HepG2 (cell line): ENCODE measurements around the gene WDR13. TPM values are rescaled to one million over a fixed set of nuclear protein-coding genes. Genes with fewer than 3 reads are reported as not detected.

ENCODE experiments used
- ARID3A ChIP-seq: IDR thresholded peaks from 2 replicates; pipeline ENCODE4 v1.6.1; 2012; ENCODE audit warnings: low read depth, low read length, improper control_type of control experiment
- BHLHE40 ChIP-seq: IDR thresholded peaks from 2 replicates; pipeline ENCODE4 v1.6.1; 2011; ENCODE audit warnings: low read length, improper control_type of control experiment
- CBX1 ChIP-seq: IDR thresholded peaks from one replicate; pipeline ENCODE4 v1.6.1; 2016; ENCODE audit warnings: antibody characterized with exemption, low read depth
- FOXA1 ChIP-seq, 2 experiments: fragments of 450-650 bp in 1 of 2; sonication (generic) in 1 of 2; formaldehyde crosslinking in 1 of 2; IDR thresholded peaks; 2 replicates each; pipeline versions ENCODE4 v1.4.0 to v1.6.1; 2016 to 2020; ENCODE audit warnings: missing genetic modification reagents in 1 of 2
- MAZ ChIP-seq, 2 experiments: sonication (generic) in 1 of 2; formaldehyde crosslinking in 1 of 2; IDR thresholded peaks; 2 replicates each; pipeline versions ENCODE4 v1.5.0 to v1.6.1; 2012 to 2020; ENCODE audit warnings: low read depth in 2 of 2, mild to moderate bottlenecking in 2 of 2, borderline replicate concordance in 1 of 2, improper control_type of control experiment in 1 of 2, low read length in 1 of 2, missing genetic modification reagents in 1 of 2, moderate library complexity in 1 of 2
- NRL ChIP-seq: sonication (generic); formaldehyde crosslinking; IDR thresholded peaks from 2 replicates; pipeline ENCODE4 v1.5.0; 2020; ENCODE audit warnings: missing genetic modification reagents, mild to moderate bottlenecking, moderate library complexity, borderline replicate concordance
- PPARG ChIP-seq: conservative IDR thresholded peaks from 2 replicates; pipeline ENCODE4 v1.6.1; 2016; ENCODE audit warnings: missing biosample characterization, missing genetic modification reagents
- SMC3 ChIP-seq: IDR thresholded peaks from 2 replicates; pipeline ENCODE4 v1.6.1; 2011; ENCODE audit warnings: low read length, improper control_type of control experiment
- ZBTB25 ChIP-seq: IDR thresholded peaks from 2 replicates; pipeline ENCODE4 v1.6.1; 2018; ENCODE audit warnings: missing genetic modification reagents
- ZBTB46 ChIP-seq: sonication (generic); formaldehyde crosslinking; IDR thresholded peaks from 2 replicates; pipeline ENCODE4 v1.4.0; 2020; ENCODE audit warnings: mild to moderate bottlenecking, missing genetic modification reagents, borderline replicate concordance
- ZNF121 ChIP-seq: sonication (generic); formaldehyde crosslinking; IDR thresholded peaks from 2 replicates; pipeline ENCODE4 v1.5.0; 2020; ENCODE audit warnings: mild to moderate bottlenecking, missing genetic modification reagents
- ZNF235 ChIP-seq: sonication (generic); formaldehyde crosslinking; IDR thresholded peaks from 2 replicates; pipeline ENCODE4 v1.8.1; 2023; ENCODE audit warnings: mild to moderate bottlenecking, missing genetic modification reagents, borderline replicate concordance
- ZNF629 ChIP-seq: sonication (generic); formaldehyde crosslinking; conservative IDR thresholded peaks from 2 replicates; pipeline ENCODE4 v1.5.0; 2020; ENCODE audit warnings: missing genetic modification reagents
- ZNF850 ChIP-seq: sonication (generic); formaldehyde crosslinking; conservative IDR thresholded peaks from 2 replicates; pipeline ENCODE4 v1.9.0; 2021; ENCODE audit warnings: mild to moderate bottlenecking, missing genetic modification reagents
- polyA plus RNA-seq, 8 experiments: library from polyadenylated mRNA; depleted of rRNA in 3 of 8; stranded (reverse) in 7 of 8; unstranded in 1 of 8; fragments of >200 nt; fragmentation: Illumina TruSeq in 4 of 8; extraction: Trizol in 4 of 8; gene quantifications; 2 replicates each; pipeline versions ENCODE4 v1.2.1 to v1.2.3, GENCODE V29; 2011 to 2016; ENCODE audit warnings: low read depth in 4 of 8, missing spikeins in 1 of 8, mixed read lengths in 1 of 8; ENCODE audit not compliant: insufficient read depth in 1 of 8
- total RNA-seq, 5 experiments: library from RNA; depleted of rRNA; stranded (reverse); fragments of >200 nt; fragmentation: Illumina TruSeq; extraction: Trizol; gene quantifications; 2 replicates each; pipeline ENCODE4 v1.2.3, GENCODE V29; 2016; ENCODE audit warnings: low read depth in 1 of 5
- TF ChIP-seq, protein P1 (sequence below): sonication (generic); formaldehyde crosslinking; conservative IDR thresholded peaks from 2 replicates; pipeline ENCODE4 v1.4.0; 2020; ENCODE audit warnings: mild to moderate bottlenecking, missing genetic modification reagents, moderate library complexity
- TF ChIP-seq, protein P2 (sequence below): sonication (generic); formaldehyde crosslinking; IDR thresholded peaks from 2 replicates; pipeline ENCODE4 v1.5.0; 2020; ENCODE audit warnings: missing genetic modification reagents
- TF ChIP-seq, protein P3 (sequence below): sonication (generic); formaldehyde crosslinking; IDR thresholded peaks from 2 replicates; pipeline ENCODE4 v1.8.0; 2022; ENCODE audit warnings: mild to moderate bottlenecking, missing genetic modification reagents

The WDR13 gene
- total and polyA plus RNA-seq, 2 of the 13 experiments (the other 11 are each of a cell fraction or from before 2014, with no cell fraction given): 28.7 to 37.1 TPM

GRCh38 chrX:48631376-48632090 lies 34.2 kb downstream of the WDR13 start (continued):
- TF ChIP-seq, protein P1, sequence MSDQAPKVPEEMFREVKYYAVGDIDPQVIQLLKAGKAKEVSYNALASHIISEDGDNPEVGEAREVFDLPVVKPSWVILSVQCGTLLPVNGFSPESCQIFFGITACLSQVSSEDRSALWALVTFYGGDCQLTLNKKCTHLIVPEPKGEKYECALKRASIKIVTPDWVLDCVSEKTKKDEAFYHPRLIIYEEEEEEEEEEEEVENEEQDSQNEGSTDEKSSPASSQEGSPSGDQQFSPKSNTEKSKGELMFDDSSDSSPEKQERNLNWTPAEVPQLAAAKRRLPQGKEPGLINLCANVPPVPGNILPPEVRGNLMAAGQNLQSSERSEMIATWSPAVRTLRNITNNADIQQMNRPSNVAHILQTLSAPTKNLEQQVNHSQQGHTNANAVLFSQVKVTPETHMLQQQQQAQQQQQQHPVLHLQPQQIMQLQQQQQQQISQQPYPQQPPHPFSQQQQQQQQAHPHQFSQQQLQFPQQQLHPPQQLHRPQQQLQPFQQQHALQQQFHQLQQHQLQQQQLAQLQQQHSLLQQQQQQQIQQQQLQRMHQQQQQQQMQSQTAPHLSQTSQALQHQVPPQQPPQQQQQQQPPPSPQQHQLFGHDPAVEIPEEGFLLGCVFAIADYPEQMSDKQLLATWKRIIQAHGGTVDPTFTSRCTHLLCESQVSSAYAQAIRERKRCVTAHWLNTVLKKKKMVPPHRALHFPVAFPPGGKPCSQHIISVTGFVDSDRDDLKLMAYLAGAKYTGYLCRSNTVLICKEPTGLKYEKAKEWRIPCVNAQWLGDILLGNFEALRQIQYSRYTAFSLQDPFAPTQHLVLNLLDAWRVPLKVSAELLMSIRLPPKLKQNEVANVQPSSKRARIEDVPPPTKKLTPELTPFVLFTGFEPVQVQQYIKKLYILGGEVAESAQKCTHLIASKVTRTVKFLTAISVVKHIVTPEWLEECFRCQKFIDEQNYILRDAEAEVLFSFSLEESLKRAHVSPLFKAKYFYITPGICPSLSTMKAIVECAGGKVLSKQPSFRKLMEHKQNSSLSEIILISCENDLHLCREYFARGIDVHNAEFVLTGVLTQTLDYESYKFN: 0 out of 2 replicates have a peak, but pooled peaks have one; percentile 15
- no peak for TF ChIP-seq ZBTB25 (CRISPR knock-in tag)
- TF ChIP-seq ZNF121 (CRISPR knock-in tag): no peak
- no peak for TF ChIP-seq NRL (CRISPR knock-in tag)
- TF ChIP-seq, protein P2, sequence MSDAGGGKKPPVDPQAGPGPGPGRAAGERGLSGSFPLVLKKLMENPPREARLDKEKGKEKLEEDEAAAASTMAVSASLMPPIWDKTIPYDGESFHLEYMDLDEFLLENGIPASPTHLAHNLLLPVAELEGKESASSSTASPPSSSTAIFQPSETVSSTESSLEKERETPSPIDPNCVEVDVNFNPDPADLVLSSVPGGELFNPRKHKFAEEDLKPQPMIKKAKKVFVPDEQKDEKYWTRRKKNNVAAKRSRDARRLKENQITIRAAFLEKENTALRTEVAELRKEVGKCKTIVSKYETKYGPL (CRISPR knock-in tag): no peak
- TF ChIP-seq SMC3: peak; percentile 75
- no peak for TF ChIP-seq ZNF235 (CRISPR knock-in tag)
- TF ChIP-seq PPARG (CRISPR knock-in tag): no peak
- no peak for TF ChIP-seq ZNF850 (CRISPR knock-in tag)
- TF ChIP-seq ARID3A: peak; percentile 56; the same call in 1 of the 2 replicates
- no peak for TF ChIP-seq FOXA1 (IDR thresholded peaks at IDR 0.05)
- no peak for TF ChIP-seq FOXA1 (CRISPR knock-in tag; IDR thresholded peaks at IDR 0.05)
- 0 out of 2 replicates have a peak, but pooled peaks have one; percentile 13 for TF ChIP-seq MAZ (IDR thresholded peaks at IDR 0.05; ENCODE audit: borderline replicate concordance, low read depth, low read length)
- no peak for TF ChIP-seq MAZ (CRISPR knock-in tag; IDR thresholded peaks at IDR 0.05; ENCODE audit: low read depth)
- TF ChIP-seq, protein P3, sequence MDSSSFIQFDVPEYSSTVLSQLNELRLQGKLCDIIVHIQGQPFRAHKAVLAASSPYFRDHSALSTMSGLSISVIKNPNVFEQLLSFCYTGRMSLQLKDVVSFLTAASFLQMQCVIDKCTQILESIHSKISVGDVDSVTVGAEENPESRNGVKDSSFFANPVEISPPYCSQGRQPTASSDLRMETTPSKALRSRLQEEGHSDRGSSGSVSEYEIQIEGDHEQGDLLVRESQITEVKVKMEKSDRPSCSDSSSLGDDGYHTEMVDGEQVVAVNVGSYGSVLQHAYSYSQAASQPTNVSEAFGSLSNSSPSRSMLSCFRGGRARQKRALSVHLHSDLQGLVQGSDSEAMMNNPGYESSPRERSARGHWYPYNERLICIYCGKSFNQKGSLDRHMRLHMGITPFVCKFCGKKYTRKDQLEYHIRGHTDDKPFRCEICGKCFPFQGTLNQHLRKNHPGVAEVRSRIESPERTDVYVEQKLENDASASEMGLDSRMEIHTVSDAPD (CRISPR knock-in tag): no peak
- TF ChIP-seq ZBTB46 (CRISPR knock-in tag): no peak
- TF ChIP-seq CBX1: no peak
- TF ChIP-seq ZNF629 (CRISPR knock-in tag): peak; percentile 87
- no peak for TF ChIP-seq BHLHE40
